Measurements from ENCODE around the gene CRLF3. TPM values are rescaled to one million over a fixed set of nuclear protein-coding genes. Genes with fewer than 3 reads are reported as not detected.

CRLF3 gene
- total and polyA plus RNA-seq, 2 donors (not counting 1 experiment from before 2014, with no cell fraction given) = 31.6 to 83.2 TPM

- Mint-ChIP-seq H3K4me1 (no peaks in the 10 kb centered on the region), H3K27ac (no peak overlapping the region), H3K27me3 (no peaks in the 10 kb centered on the region), H3K9me3 (ENCODE audit: insufficient read depth) (no peaks in the 10 kb centered on the region), H3K4me3 (no peak overlapping the region)
- CTCF ChIA-PET = no interaction called here
- H3K27me3 ChIP-seq (replicated peaks in 1 of 4; ENCODE audit: control extremely low read depth in 1 of 4, control insufficient read depth in 3 of 4, insufficient read depth in 4 of 4, low read length in 3 of 4) = no peaks in the 10 kb centered on the region
- DNase-seq (no peak), ATAC-seq (ENCODE audit: low read depth) (no peak)
- no peak overlapping the region for H2AFZ ChIP-seq (ENCODE audit: insufficient read depth, low read depth, low read length, poor library complexity, severe bottlenecking)
- TF ChIP-seq EZH2 (IDR thresholded peaks at IDR 0.05; ENCODE audit: borderline replicate concordance, insufficient read depth, low read depth, low read length, poor library complexity, severe bottlenecking) (no peak), CTCF (IDR thresholded peaks at IDR 0.05) (no peak)
- no peaks in the 10 kb centered on the region for H3K9me3 ChIP-seq (ENCODE audit: control extremely low read depth in 1 of 3, control insufficient read depth in 2 of 3, insufficient read depth in 1 of 3, low read length in 2 of 3)
- no peak overlapping the region for H3K27ac ChIP-seq (ENCODE audit: low read length in 2 of 2)
- no peak overlapping the region for H3K9ac ChIP-seq (ENCODE audit: low read length)
- H3K79me2 ChIP-seq (ENCODE audit: control insufficient read depth, insufficient read depth, low read length) = no peaks in the 10 kb centered on the region
- H3K4me2 ChIP-seq (replicated peaks; ENCODE audit: low read depth, low read length, poor library complexity, severe bottlenecking) = no peak overlapping the region
- no peak overlapping the region for H3K4me3 ChIP-seq (ENCODE audit: control extremely low read depth in 1 of 5, extremely low read depth in 1 of 5, insufficient read depth in 1 of 5, low read depth in 2 of 5, low read length in 4 of 5)
- no CpG with 5 or more reads among the region's 1 CpG for WGBS (ENCODE audit: insufficient coverage)
- peaks cover 1 to 10% of the 10 kb centered on the region in 2 experiments for H3K36me3 ChIP-seq (replicated peaks in 1 of 2; ENCODE audit: control extremely low read depth in 1 of 2, control insufficient read depth in 1 of 2, extremely low read depth in 1 of 2, insufficient read depth in 2 of 2, low read length in 1 of 2)
- POLR2A ChIA-PET = no interaction called here
- no peaks in the 10 kb centered on the region for H4K20me1 ChIP-seq (ENCODE audit: control insufficient read depth, insufficient read depth, low read length, poor library complexity, severe bottlenecking)
- no peaks in the 10 kb centered on the region for H3K4me1 ChIP-seq (ENCODE audit: control insufficient read depth in 2 of 2, insufficient read depth in 2 of 2, low read length in 2 of 2)
- intact Hi-C loops (cut with micrococcal nuclease) = no loop called here
Observed at GRCh38 chr17:30864636-30865035, 40.1 kb upstream of the CRLF3 start.

- ChIA-PET CTCF (interaction anchor here (1.0 kb wide), 1 partner anchor 24 kb away, joined by 3 read pairs; no protein-coding TSS in a partner anchor), POLR2A (no interaction called here)
- H3K4me2 ChIP-seq (replicated peaks; ENCODE audit: low read depth, low read length, poor library complexity, severe bottlenecking) = no peak overlapping the region
- no peaks in the 10 kb centered on the region for H3K79me2 ChIP-seq (ENCODE audit: control insufficient read depth, insufficient read depth, low read length)
- Mint-ChIP-seq H3K4me3 (no peak overlapping the region), H3K27ac (no peak overlapping the region), H3K9me3 (ENCODE audit: insufficient read depth) (no peaks in the 10 kb centered on the region), H3K27me3 (no peaks in the 10 kb centered on the region), H3K4me1 (no peaks in the 10 kb centered on the region)
- DNase-seq = no peak
- intact Hi-C loops (cut with micrococcal nuclease) = no loop called here
- peaks cover 0 to 7% of the 10 kb centered on the region in 2 experiments for H3K36me3 ChIP-seq (replicated peaks in 1 of 2; ENCODE audit: control extremely low read depth in 1 of 2, control insufficient read depth in 1 of 2, extremely low read depth in 1 of 2, insufficient read depth in 2 of 2, low read length in 1 of 2)
- no peak overlapping the region for H3K4me3 ChIP-seq (ENCODE audit: control extremely low read depth in 1 of 5, extremely low read depth in 1 of 5, insufficient read depth in 1 of 5, low read depth in 2 of 5, low read length in 4 of 5)
- no peaks in the 10 kb centered on the region for H3K27me3 ChIP-seq (replicated peaks in 1 of 4; ENCODE audit: control extremely low read depth in 1 of 4, control insufficient read depth in 3 of 4, insufficient read depth in 4 of 4, low read length in 3 of 4)
- 100% methylated on average over 3 of the region's 9 CpGs for WGBS (ENCODE audit: insufficient coverage)
- H2AFZ ChIP-seq (ENCODE audit: insufficient read depth, low read depth, low read length, poor library complexity, severe bottlenecking) = no peak overlapping the region
- no peaks in the 10 kb centered on the region for H4K20me1 ChIP-seq (ENCODE audit: control insufficient read depth, insufficient read depth, low read length, poor library complexity, severe bottlenecking)
- no peaks in the 10 kb centered on the region for H3K4me1 ChIP-seq (ENCODE audit: control insufficient read depth in 2 of 2, insufficient read depth in 2 of 2, low read length in 2 of 2)
- no peak overlapping the region for H3K27ac ChIP-seq (ENCODE audit: low read length in 2 of 2)
- H3K9ac ChIP-seq (ENCODE audit: low read length) = no peak overlapping the region
- no peak for ATAC-seq (ENCODE audit: low read depth)
- no peaks in the 10 kb centered on the region for H3K9me3 ChIP-seq (ENCODE audit: control extremely low read depth in 1 of 3, control insufficient read depth in 2 of 3, insufficient read depth in 1 of 3, low read length in 2 of 3)
- TF ChIP-seq EZH2 (IDR thresholded peaks at IDR 0.05; ENCODE audit: borderline replicate concordance, insufficient read depth, low read depth, low read length, poor library complexity, severe bottlenecking) (no peak), CTCF (IDR thresholded peaks at IDR 0.05) (no peak)
Observed at GRCh38 chr17:30858556-30859250, 34.2 kb upstream of the CRLF3 start.

Measured in B cell (primary cell).